Activated CD8-positive, alpha-beta memory T cell treated with anti-CD3 and anti-CD28 coated beads for 36 hours (primary cell): ENCODE results near the gene RAPGEF4. TPM values are rescaled to one million over a fixed set of nuclear protein-coding genes. Genes with fewer than 3 reads are reported as not detected.

Experiments
- CTCF ChIA-PET: fragments of 350-600 bp; sonication (Branson Sonifier 250); formaldehyde crosslinking; loops from one replicate; lab custom pipeline; 2021; ENCODE audit warnings: antibody characterized with exemption; lab: Charles Lee
- POLR2A ChIA-PET: fragments of 350-600 bp; sonication (Branson Sonifier 250); formaldehyde crosslinking; loops from one replicate; lab custom pipeline; 2021; ENCODE audit warnings: antibody characterized with exemption; lab: Charles Lee
- total RNA-seq, 2 experiments: library from RNA; stranded (reverse); gene quantifications; one replicate each; pipeline ENCODE4 v1.2.3, GENCODE V29; 2021

RAPGEF4 gene
- total RNA-seq, 2 experiments from 2014 or later, result not detected

GRCh38 chr2:173058673-173059072 lies 323.0 kb downstream of the RAPGEF4 start:
- ChIA-PET POLR2A (no interaction called here), CTCF (no interaction called here)

DNA sequence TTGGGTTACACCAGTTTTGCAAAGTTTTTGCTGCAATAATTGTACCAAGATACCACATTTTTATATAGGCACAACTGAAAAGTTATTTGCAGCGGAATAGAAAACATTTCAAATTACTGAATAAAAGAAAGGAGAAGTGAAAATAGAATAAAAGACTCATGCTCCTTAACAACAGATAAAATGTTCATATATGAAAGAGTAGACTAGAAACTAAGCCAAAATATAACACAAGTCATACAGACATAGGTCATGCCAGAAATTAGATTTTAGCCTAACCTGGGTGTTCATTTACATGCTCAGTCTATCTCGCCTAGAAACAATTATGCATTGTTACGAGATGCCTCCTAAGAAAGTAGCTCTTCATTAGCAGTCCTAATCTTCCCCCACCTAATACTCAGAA lies 323.6 kb downstream of the RAPGEF4 start:
- CTCF ChIA-PET, result no interaction called here
- POLR2A ChIA-PET, result no interaction called here

- CTCF ChIA-PET, result no interaction called here
- POLR2A ChIA-PET, result no interaction called here
These were observed 324.4 kb downstream of the RAPGEF4 start for GRCh38 chr2:173059971-173060461.

GRCh38 chr2:173062801-173063200 lies 327.2 kb downstream of the RAPGEF4 start:
- ChIA-PET POLR2A (no interaction called here), CTCF (no interaction called here)

GRCh38 chr2:173064151-173064805 lies 328.6 kb downstream of the RAPGEF4 start:
- CTCF ChIA-PET, result interaction anchor here (0.6 kb wide), 1 partner anchor 259 kb away, joined by 3 read pairs; no protein-coding TSS in a partner anchor
- POLR2A ChIA-PET, result no interaction called here

GRCh38 chr2:173066887-173067676 lies 331.4 kb downstream of the RAPGEF4 start:
- ChIA-PET CTCF (no interaction called here), POLR2A (no interaction called here)

GRCh38 chr2:173075056-173075780 lies 339.6 kb downstream of the RAPGEF4 start:
- ChIA-PET POLR2A (no interaction called here), CTCF (no interaction called here)

DNA sequence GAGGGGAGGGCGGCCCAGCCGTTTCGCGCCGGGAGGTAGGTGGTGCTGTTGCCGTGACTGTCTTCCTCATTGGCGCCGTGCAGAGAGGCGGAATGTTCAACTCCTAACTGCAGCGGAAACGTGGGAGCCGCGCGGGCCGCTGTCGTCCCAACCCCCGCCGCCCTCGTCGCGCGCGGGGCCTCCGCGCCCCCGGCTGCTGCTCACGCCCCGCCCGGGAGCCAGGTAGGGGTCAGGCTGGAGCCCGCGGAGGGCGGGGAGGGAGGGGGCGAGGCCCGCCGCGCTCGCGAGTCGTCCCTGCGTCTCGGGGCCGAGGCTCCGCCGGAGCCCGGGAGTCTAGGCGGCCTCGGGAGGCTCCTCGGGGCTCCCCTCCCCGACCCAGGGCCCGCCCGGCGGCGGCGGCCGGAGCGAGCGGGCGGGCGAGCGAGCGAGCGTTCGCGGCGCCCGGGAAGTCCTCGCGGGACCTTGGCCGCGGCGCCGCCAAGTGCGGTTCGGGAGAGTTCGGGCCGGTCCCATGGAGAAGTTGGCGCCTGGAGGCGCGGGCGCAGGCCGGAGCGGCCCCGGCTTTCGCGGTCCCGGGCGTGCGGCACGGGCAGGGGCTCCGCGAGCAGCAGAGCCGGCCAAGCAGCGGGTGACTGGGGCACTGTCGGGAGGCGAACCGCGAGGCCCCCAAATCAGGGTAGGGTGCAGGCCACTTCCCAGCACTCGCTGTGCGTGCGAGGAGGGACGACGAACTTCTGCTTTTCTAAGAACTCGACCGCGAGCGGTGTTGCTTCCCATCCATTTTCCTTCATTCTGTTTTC lies 340.3 kb downstream of the RAPGEF4 start, which contains the start of gene MAP3K20:
Gene MAP3K20, plus strand, starts transcription at position 66 of the 800 bp plus-strand sequence. CDS start 15,186 bp downstream, outside the sequence.
- CTCF ChIA-PET, result interaction anchor here (1.2 kb wide), 1 partner anchor 124 kb away, joined by 3 read pairs; no protein-coding TSS in a partner anchor
- POLR2A ChIA-PET, result no interaction called here

DNA sequence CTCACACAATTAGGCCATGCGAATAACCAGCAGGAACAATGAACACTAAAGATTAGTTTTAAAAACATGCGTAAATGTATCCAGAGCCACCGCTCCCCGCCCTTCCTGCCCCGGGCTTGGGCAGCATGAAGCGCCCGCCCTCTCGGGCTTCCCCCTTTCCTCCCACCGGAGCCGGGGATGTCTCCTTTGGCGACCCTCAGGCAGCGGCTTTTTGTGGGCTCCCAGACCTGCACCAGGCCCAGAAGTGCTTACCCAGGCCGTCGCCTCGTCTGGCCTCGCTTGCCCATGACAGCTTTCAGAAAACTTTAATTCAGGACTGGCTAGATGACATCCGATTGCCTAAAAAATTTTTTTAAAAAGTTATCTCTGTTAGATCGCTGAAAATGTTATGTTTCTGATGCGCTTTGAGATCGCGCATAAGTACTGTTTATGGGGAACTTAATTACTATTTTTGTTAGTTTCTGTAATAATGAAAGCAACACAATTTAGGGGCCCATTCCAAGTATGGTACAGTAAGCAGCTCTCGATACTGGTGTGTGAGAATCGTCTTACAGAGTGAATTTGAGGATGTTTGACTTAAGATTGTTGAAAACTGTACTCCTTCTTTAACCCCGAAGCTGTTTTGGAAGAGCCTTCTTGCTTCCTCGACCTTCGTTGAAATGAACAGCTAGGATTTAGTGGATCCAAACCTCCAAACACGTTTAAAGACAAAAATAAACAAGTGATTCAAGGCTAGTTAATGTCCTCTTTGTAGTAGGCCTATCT lies 341.1 kb downstream of the RAPGEF4 start:
- ChIA-PET POLR2A (interaction anchor here (0.7 kb wide), 1 partner anchor 82 kb away, joined by 6 read pairs; no protein-coding TSS in a partner anchor), CTCF (interaction anchor here (0.6 to 1.2 kb wide), 2 partner anchors 123 to 1030 kb away, joined by 3 to 4 read pairs; no protein-coding TSS in a partner anchor)

DNA sequence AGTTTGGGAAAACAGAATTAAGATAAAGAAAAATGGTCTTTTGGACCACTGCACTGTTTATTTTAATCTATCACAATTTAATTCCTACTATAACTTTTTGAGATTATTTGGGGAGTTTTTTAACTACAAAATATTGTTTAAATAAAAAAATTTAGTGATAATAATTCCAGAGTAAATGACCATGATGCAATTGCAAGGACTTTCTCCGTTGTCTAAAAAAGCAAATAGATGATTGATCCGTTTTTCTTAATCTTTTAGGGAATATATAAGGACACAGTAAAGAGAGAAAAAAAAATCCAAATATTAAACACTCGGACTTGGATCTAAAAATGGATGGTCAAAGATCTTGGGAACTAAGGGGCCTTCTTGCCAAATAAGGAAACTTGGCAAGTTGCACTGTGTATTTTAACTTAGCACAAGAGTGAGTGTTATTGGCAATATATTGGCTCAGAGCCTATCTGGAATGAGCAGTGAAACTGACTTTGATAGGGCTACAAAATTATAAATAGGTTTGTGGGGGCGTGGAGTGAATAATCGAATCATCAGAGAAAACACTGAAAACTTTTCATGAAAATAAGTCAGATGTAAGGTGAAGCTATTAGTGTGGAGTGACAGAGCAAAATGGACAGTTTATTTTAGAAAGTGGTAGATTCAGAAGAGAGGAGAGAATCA lies 342.0 kb downstream of the RAPGEF4 start:
- ChIA-PET CTCF (no interaction called here), POLR2A (no interaction called here)

DNA sequence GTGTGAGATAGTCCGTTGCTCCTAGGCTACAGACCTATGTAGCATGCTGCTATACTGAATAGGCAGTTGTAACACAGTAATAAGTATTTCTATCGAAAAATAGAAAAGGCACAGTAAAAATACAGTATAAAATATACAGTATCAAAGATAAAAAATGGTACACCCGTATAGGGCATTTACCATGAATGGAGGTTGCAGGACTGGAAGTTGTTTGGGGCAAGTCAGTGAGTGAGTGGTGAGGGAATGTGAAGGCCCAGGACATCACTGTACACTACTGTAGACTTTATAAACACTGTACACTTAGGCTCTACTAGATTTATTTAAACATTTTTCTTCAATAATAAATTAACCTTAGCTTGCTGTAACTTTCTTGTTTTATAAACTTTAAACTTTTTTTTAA lies 343.5 kb downstream of the RAPGEF4 start:
- ChIA-PET CTCF (no interaction called here), POLR2A (no interaction called here)

- ChIA-PET POLR2A (no interaction called here), CTCF (no interaction called here)
These were observed 344.6 kb downstream of the RAPGEF4 start for GRCh38 chr2:173079973-173080860.

- ChIA-PET CTCF (no interaction called here), POLR2A (no interaction called here)
These were observed 351.0 kb downstream of the RAPGEF4 start for GRCh38 chr2:173086518-173087213.

GRCh38 chr2:173087214-173087581 lies 351.6 kb downstream of the RAPGEF4 start:
- POLR2A ChIA-PET, result no interaction called here
- CTCF ChIA-PET, result no interaction called here

- ChIA-PET POLR2A (no interaction called here), CTCF (no interaction called here)
These were observed 352.3 kb downstream of the RAPGEF4 start for GRCh38 chr2:173087793-173088496.
